Neuron (in vitro differentiated cells): ENCODE data around the gene SHISA9.

Source experiments
- H2AFZ ChIP-seq: one replicate; pipeline ENCODE4 v1.6.1; 2013; ENCODE audit warnings: low read depth, mild to moderate bottlenecking, inconsistent platforms, low read length, moderate library complexity
- H3K27me3 ChIP-seq: one replicate; pipeline ENCODE4 v1.6.1; 2013; ENCODE audit warnings: low read length; ENCODE audit not compliant: insufficient read depth
- H3K36me3 ChIP-seq: one replicate; pipeline ENCODE4 v1.6.1; 2013; ENCODE audit warnings: low read length; ENCODE audit not compliant: insufficient read depth
- H3K4me1 ChIP-seq: one replicate; pipeline ENCODE4 v1.6.1; 2013; ENCODE audit warnings: low read length; ENCODE audit not compliant: insufficient read depth
- H3K4me3 ChIP-seq: 2 replicates; pipeline ENCODE4 v1.5.1; 2013; ENCODE audit warnings: mild to moderate bottlenecking, low read length, moderate library complexity
- H3K9me3 ChIP-seq: one replicate; pipeline ENCODE4 v1.6.1; 2013; ENCODE audit warnings: low read length

The SHISA9 gene

DNA sequence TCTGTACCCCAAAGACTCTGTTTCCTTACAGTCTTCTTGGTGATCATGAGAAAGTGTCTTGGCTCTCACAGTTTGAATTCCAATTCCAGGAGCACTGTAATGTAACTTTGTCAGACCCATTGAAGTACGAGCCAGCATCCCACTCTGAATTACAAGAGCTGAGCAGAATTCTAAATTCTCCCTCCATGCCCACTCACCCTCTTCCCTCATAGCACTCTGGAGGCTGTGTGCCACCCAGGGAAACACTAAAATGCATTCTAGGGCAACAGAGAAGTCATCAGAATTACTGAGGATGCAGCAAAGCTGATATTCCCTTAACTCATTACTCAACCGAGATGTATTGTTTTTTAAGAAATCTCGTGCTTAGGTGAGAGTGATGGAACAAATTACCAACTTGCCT is 154.1 kb downstream of the SHISA9 start:
- Histone ChIP-seq H3K9me3 (no peaks in the 10 kb centered on the region), H2AFZ (no peak overlapping the region), H3K27me3 (no peaks in the 10 kb centered on the region), H3K36me3 (no peaks in the 10 kb centered on the region), H3K4me1 (no peaks in the 10 kb centered on the region), H3K4me3 (no peak overlapping the region)

DNA sequence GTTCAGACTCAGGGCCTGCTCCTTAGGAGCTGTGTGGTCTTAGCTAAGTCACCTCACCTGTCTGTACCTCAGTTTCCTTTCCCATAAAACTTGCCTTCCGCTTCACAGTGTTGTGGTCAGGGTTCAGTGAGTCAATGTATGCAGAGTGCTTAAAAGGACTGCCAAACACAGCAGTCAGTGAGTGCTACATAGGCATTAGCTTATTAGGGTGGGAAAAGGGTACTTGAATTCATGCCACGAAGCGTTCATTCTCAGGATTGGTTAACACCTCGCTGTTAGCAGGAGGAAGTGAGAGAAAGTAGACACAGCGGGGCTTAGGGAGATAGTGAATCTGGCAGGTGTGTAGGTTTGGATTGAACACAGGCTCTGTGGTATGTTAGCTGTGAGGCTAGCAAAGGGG is 155.2 kb downstream of the SHISA9 start:
- H3K36me3 ChIP-seq: no peaks in the 10 kb centered on the region
- no peaks in the 10 kb centered on the region for H3K4me1 ChIP-seq
- H3K9me3 ChIP-seq: no peaks in the 10 kb centered on the region
- no peak overlapping the region for H2AFZ ChIP-seq
- no peaks in the 10 kb centered on the region for H3K27me3 ChIP-seq
- H3K4me3 ChIP-seq: no peak overlapping the region

DNA sequence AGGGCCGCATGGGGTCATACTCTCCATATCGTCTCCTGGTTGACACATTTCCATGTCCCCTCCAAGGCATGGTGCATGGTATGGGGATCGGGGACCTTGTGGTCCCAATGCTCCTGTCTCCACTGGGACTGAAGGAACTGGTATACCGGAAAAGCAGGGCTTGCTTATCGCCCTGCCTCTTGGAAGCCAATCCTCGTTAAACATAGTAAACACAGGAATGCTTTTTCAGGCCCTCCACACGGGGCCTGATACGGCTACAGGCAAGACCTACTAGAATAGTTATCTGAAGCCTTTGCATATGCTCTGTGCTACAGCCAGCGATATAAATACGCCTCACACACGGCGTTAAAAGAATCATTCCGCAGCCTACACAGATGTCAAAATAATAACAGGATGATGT is 159.5 kb downstream of the SHISA9 start:
- H3K9me3 ChIP-seq: no peaks in the 10 kb centered on the region
- no peaks in the 10 kb centered on the region for H3K27me3 ChIP-seq
- no peak overlapping the region for H3K4me3 ChIP-seq
- H2AFZ ChIP-seq: no peak overlapping the region
- no peaks in the 10 kb centered on the region for H3K4me1 ChIP-seq
- H3K36me3 ChIP-seq: no peaks in the 10 kb centered on the region

DNA sequence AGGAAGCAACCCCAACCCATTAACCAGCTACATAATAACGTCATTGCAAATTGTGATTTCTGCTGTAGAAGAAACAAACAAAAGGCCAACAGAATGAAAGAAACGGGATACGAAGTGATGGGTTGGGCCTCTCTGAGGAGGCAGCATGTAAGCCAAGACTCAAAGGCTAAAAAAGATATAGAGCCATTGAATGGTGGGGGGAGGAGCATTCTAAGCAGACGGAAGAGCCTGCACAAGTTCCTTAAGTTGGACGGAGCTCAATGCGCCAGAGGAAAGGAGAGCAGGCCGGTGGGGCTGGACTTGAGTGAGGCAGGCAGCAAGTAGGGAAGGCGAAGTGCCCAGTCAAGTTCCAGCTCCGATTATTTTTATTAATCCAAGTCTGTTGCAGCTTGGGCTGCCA is 160.3 kb downstream of the SHISA9 start:
- Histone ChIP-seq H3K4me3 (no peak overlapping the region), H3K27me3 (no peaks in the 10 kb centered on the region), H3K36me3 (no peaks in the 10 kb centered on the region), H2AFZ (no peak overlapping the region), H3K4me1 (no peaks in the 10 kb centered on the region), H3K9me3 (no peaks in the 10 kb centered on the region)

DNA sequence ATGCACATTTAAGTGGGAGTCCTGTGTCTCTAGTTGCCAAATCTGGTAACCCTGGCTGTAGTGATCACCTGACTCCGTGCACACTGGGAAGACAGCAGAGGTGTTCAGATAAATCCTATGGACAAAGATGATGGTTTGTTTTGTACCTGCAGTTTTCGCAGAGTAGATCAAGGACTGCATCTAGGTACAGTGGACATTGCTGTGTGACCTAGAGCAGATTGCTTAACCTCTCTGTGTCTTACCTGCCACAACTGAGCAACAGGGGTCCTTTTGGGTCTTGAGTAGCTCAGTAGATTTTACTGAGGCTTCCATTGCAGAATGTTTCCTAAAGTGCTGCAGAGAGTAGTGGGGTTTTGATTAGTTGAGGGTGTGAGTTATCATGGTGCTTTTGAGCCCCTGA is 160.8 kb downstream of the SHISA9 start:
- Histone ChIP-seq H3K36me3 (no peaks in the 10 kb centered on the region), H3K9me3 (no peaks in the 10 kb centered on the region), H3K4me3 (no peak overlapping the region), H3K27me3 (no peaks in the 10 kb centered on the region), H2AFZ (no peak overlapping the region), H3K4me1 (no peaks in the 10 kb centered on the region)

DNA sequence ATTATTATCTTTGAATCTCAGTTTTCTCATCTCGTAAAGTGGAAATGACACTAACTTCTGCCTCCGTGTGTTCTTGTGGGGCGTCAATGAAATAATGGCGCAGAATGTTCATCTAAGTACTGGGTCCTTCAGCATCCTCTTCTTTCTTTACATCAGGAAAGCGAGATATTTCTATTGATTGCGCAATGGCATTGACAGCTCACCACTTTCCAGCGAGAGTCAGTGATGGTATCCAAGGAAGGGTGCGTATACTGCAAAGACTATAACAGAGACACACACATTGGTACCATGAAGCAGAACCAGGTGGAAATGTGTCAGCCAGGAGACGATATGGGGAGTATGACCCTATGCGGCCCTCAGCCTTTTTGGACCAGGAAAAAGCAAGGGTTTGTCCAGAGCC is 162.1 kb downstream of the SHISA9 start:
- Histone ChIP-seq H2AFZ (no peak overlapping the region), H3K9me3 (no peaks in the 10 kb centered on the region)

DNA sequence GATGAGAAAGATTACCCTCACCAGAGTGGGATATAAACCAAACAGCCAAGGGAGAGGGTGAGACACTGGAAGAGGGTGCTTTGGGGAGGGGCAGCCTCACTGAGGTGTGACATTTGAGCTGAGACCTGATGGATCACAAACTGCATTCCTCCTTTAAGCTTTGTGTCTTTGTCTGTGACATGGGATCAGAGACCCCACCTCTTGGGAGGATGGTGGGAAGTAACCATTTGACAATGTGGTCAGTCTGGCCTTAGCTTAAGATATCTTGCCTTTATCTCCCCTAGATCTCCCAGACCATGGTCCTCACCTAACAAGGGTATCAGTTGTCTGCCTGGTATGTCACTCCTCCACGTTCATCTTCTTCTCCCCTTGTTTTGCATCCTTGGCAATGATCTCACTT is 163.4 kb downstream of the SHISA9 start:
- H3K27me3 ChIP-seq: no peaks in the 10 kb centered on the region
- no peak overlapping the region for H2AFZ ChIP-seq
- H3K4me3 ChIP-seq: no peak overlapping the region
- H3K36me3 ChIP-seq: no peaks in the 10 kb centered on the region
- H3K9me3 ChIP-seq: no peaks in the 10 kb centered on the region
- H3K4me1 ChIP-seq: no peaks in the 10 kb centered on the region

More for the DNA sequence above, 162.1 kb downstream of the SHISA9 start:
- H3K4me3 ChIP-seq: no peak overlapping the region
- no peaks in the 10 kb centered on the region for H3K36me3 ChIP-seq
- no peaks in the 10 kb centered on the region for H3K4me1 ChIP-seq
- no peaks in the 10 kb centered on the region for H3K27me3 ChIP-seq

DNA sequence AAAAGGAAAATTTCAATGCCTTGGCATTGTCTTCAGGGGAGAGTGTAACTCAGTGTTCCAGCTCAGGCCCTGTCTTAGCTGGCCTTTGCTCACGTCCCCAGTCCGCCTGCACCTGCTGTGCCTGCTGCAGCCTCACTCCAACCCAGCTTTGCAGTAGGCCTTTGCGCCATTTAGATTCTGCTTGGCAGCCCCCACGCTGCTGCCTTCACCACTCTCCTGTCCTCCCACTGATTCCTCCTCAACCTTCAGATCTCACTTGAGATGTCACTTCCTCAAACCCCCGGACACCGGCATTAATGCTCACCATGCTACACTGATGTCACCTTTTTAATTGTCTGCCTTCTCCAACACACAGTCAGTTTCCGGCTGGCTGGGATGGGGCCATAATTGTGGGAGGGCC is 166.2 kb downstream of the SHISA9 start:
- H3K27me3 ChIP-seq: no peaks in the 10 kb centered on the region
- H3K36me3 ChIP-seq: no peaks in the 10 kb centered on the region
- H3K4me3 ChIP-seq: no peak overlapping the region
- no peak overlapping the region for H2AFZ ChIP-seq
- no peaks in the 10 kb centered on the region for H3K4me1 ChIP-seq
- H3K9me3 ChIP-seq: no peaks in the 10 kb centered on the region

DNA sequence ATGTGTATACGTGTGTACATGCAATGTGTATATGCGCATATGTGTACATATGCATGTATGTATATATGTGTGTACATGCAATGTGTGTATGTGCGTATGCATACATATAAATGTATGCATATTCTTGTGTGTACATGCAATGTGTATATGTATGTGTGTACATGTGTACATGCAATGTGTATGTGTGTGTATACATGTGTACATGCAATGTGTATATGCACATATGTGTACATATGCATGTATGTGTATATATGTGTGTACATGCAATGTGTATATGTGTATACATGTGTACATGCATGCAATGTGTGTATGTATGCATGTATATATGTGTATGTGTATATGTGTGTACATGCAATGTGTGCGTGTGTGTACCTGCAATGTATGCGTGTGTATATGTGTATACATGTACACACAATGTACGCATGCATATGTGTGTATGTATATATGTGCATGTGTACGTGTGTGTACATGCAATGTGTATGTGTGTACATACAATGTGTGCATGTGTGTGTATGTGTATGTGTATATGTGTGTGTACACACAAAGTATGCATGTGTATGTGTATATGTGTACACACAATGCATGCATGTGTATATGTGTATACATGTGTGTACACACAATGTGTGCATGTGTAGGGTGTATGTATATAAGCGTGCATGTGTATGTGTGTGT is 167.7 kb downstream of the SHISA9 start:
- H3K9me3 ChIP-seq: no peaks in the 10 kb centered on the region

DNA sequence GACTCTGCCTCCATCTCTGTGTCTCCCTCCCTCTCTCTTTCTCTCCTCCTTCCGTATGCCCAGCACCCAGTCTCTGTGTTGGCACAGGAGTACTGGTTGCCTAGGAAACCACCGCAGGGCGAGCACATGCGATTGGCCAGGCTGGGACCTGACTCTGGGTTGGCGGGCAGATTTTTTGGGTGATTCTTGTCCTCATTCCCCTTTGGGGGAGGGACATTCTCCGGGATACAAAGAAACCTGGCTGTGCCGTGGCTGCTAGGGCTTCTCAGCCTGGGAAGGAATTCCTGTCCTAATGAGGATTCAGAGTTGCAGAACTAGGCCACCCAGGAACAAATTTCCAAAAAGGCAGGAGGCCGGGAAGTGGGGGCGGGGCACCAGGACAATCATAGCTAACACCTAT is 168.9 kb downstream of the SHISA9 start:
- Histone ChIP-seq H3K4me1 (no peaks in the 10 kb centered on the region), H3K4me3 (no peak overlapping the region), H2AFZ (no peak overlapping the region), H3K9me3 (no peaks in the 10 kb centered on the region), H3K27me3 (no peaks in the 10 kb centered on the region), H3K36me3 (no peaks in the 10 kb centered on the region)

More for the DNA sequence above, 167.7 kb downstream of the SHISA9 start:
- Histone ChIP-seq H2AFZ (no peak overlapping the region), H3K4me1 (no peaks in the 10 kb centered on the region), H3K36me3 (no peaks in the 10 kb centered on the region), H3K27me3 (no peaks in the 10 kb centered on the region), H3K4me3 (no peak overlapping the region)

DNA sequence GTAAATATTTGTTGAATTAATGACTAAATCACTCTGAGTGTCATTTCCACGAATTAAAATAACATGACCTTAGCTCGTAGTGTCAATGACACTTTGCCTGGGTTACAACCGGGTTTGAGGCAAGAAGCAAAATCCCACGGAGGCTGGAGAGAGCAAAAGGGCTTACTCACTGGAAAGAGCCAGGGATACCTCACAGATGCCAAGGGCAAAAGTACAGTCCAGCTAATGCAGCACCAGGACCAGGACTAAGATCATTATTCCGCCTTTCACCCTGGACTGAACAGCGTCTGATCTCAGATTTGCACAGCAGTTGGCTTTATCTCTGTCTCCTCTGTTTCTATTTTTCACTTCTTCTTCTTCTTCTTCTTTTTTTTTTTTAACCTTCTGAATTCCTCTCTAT is 175.5 kb downstream of the SHISA9 start:
- no peaks in the 10 kb centered on the region for H3K36me3 ChIP-seq
- no peaks in the 10 kb centered on the region for H3K9me3 ChIP-seq
- H3K27me3 ChIP-seq: no peaks in the 10 kb centered on the region
- no peak overlapping the region for H2AFZ ChIP-seq
- no peak overlapping the region for H3K4me3 ChIP-seq
- no peaks in the 10 kb centered on the region for H3K4me1 ChIP-seq

DNA sequence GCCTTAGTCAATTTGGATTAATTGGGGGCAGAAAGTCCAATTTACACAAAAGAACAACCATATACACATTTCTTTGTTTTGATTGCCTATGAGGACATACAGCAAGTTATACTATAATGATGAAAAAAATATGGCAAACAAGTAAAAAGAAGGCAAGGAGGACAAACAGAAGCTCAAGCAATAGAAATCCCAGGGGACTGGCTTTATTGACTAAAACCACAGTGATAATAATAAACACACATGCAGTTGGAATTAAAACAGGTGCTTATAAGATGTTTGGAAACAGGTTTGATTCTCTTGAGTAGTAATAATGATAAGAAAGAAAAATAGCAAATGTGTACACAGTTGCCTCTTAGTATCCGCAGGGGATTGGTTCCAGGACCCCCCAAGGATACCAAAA is 176.4 kb downstream of the SHISA9 start:
- Histone ChIP-seq H2AFZ (no peak overlapping the region), H3K27me3 (no peaks in the 10 kb centered on the region), H3K4me1 (no peaks in the 10 kb centered on the region), H3K9me3 (no peaks in the 10 kb centered on the region), H3K4me3 (no peak overlapping the region), H3K36me3 (no peaks in the 10 kb centered on the region)

DNA sequence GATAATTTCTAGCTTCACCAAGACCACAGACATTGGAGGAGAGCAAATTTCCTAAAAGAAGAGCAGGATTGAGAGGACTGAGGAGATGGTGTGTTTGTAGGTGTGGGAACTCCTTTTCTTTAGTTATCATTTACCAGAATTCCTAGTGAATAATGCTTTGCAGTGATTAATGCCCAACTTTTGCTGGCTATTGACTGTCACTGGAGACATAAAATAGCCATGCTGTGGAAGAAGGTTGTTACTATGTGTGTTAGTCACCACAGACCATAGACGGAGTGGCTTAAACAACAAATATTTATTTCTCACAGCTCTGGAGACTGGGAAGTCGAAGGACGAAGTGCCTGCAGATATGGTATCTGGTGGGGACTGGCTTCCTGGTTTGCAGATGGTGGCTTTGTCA is 179.1 kb downstream of the SHISA9 start:
- Histone ChIP-seq H3K4me3 (no peak overlapping the region), H3K9me3 (no peaks in the 10 kb centered on the region), H3K36me3 (no peaks in the 10 kb centered on the region), H3K4me1 (no peaks in the 10 kb centered on the region), H3K27me3 (no peaks in the 10 kb centered on the region), H2AFZ (no peak overlapping the region)

DNA sequence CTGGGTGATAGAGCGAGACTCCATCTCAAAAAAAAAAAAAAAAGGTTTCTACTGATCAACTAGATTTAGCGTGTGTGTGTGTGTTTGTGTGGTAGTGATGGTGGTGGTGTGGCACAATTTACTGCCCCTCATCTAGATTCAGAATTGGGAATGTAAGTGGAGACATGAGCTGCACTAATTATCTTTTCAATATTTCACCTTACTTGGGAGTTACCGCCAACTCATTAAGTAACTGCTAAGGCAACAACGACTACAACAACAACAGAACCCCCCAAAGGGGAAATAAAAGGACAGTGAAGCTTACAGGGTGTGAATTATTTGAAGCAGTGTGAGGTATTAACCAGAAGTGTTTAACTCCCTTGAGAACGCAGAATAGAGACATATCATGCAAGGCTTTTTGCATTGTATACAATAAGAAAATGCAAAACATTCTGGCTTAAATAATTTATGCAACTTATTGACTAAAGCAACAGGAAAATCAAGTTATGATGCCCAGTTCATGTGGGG is 180.5 kb downstream of the SHISA9 start:
- Histone ChIP-seq H3K9me3 (no peaks in the 10 kb centered on the region), H2AFZ (no peak overlapping the region), H3K36me3 (no peaks in the 10 kb centered on the region), H3K4me1 (no peaks in the 10 kb centered on the region), H3K4me3 (no peak overlapping the region), H3K27me3 (no peaks in the 10 kb centered on the region)
